ENCODE measurements around the gene GGTLC2. TPM values are rescaled to one million over a fixed set of nuclear protein-coding genes. Genes with fewer than 3 reads are reported as not detected.
"Not testable (repeated sequence)": the region's sequence is repeated elsewhere in the genome, so short reads cannot be mapped to it uniquely, and the experiment has no call there.

The GGTLC2 gene
- total and polyA plus RNA-seq, 2 experiments from 2014 or later: 0.37 TPM; not detected in 1

DNA sequence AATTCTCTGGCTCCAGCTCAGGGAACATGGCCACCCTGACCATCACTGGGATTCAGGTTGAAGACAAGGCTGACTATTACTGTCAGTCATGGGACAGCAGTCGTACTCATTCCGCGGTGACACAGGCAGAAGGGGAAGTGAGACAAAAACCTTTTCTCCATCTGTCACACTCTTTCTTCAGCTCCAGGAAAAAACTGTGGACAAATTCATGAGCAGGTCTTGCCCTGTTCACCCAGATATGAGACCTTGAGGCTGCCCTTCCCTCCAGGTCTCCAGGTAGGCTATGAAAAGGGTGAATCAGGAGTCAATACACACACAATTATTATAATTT, 39.4 kb upstream of the GGTLC2 start:
- no peak overlapping the region for H3K4me3 ChIP-seq
- TF ChIP-seq EZH2 (IDR thresholded peaks at IDR 0.05; ENCODE audit: borderline replicate concordance): no peak
- TF ChIP-seq, protein P1, sequence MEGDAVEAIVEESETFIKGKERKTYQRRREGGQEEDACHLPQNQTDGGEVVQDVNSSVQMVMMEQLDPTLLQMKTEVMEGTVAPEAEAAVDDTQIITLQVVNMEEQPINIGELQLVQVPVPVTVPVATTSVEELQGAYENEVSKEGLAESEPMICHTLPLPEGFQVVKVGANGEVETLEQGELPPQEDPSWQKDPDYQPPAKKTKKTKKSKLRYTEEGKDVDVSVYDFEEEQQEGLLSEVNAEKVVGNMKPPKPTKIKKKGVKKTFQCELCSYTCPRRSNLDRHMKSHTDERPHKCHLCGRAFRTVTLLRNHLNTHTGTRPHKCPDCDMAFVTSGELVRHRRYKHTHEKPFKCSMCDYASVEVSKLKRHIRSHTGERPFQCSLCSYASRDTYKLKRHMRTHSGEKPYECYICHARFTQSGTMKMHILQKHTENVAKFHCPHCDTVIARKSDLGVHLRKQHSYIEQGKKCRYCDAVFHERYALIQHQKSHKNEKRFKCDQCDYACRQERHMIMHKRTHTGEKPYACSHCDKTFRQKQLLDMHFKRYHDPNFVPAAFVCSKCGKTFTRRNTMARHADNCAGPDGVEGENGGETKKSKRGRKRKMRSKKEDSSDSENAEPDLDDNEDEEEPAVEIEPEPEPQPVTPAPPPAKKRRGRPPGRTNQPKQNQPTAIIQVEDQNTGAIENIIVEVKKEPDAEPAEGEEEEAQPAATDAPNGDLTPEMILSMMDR (IDR thresholded peaks at IDR 0.05; ENCODE audit: poor library complexity): no peak
- no peak for TF ChIP-seq EZH2phosphoT487 (IDR thresholded peaks at IDR 0.05; ENCODE audit: low read depth, severe bottlenecking, unreplicated experiment)
- no peaks in the 10 kb centered on the region for H3K9me2 ChIP-seq (replicated peaks; ENCODE audit: insufficient read depth)
- H2AFZ ChIP-seq: no peak overlapping the region
- no peaks in the 10 kb centered on the region for H3K27me3 ChIP-seq
- no peaks in the 10 kb centered on the region for H3K79me2 ChIP-seq
- H3K9me3 ChIP-seq (ENCODE audit: low read depth): no peaks in the 10 kb centered on the region
- no peaks in the 10 kb centered on the region for H4K20me1 ChIP-seq (ENCODE audit: insufficient read depth, poor library complexity, severe bottlenecking)
- no peaks in the 10 kb centered on the region for H3K4me1 ChIP-seq (ENCODE audit: insufficient read depth)
- no peak overlapping the region for H3K4me2 ChIP-seq
- DNase-seq (ENCODE audit: low spot score): no peak
- no peak overlapping the region for H3K27ac ChIP-seq
- H3K36me3 ChIP-seq (replicated peaks; ENCODE audit: insufficient read depth, low read depth): no peaks in the 10 kb centered on the region
- 92% methylated on average over 3 of the region's 3 CpGs for WGBS (ENCODE audit: low lambda C conversion rate, missing lambda C conversion rate)

DNA sequence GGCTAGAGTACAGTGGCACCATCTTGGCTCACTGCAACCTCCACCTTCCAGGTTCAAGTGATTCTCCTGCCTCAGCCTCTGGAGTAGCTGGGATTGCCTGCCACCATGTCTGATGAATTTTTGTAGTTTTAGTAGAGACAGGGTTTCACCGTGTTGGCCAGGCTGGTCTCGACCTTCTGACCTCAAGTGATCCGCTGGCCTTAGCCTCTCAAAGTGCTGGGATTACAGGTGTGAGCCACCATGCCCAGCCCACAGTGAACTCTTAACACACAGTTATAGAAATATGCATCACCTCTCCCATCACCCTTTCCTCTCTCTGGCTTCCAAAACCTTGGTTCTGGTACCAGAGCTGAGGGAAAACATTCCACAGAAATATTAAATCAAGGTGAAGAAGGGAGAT, 36.4 kb upstream of the GGTLC2 start:
- not testable (repeated sequence) for H3K4me1 ChIP-seq (ENCODE audit: insufficient read depth); H3K36me3 ChIP-seq (replicated peaks; ENCODE audit: insufficient read depth, low read depth); H3K27ac ChIP-seq; DNase-seq (ENCODE audit: low spot score); H3K79me2 ChIP-seq; H3K9me3 ChIP-seq (ENCODE audit: low read depth); H3K9me2 ChIP-seq (replicated peaks; ENCODE audit: insufficient read depth); H3K4me2 ChIP-seq; H2AFZ ChIP-seq; H4K20me1 ChIP-seq (ENCODE audit: insufficient read depth, poor library complexity, severe bottlenecking); H3K4me3 ChIP-seq; H3K27me3 ChIP-seq
- WGBS (ENCODE audit: low lambda C conversion rate, missing lambda C conversion rate): 84% methylated on average over 3 of the region's 3 CpGs

DNA sequence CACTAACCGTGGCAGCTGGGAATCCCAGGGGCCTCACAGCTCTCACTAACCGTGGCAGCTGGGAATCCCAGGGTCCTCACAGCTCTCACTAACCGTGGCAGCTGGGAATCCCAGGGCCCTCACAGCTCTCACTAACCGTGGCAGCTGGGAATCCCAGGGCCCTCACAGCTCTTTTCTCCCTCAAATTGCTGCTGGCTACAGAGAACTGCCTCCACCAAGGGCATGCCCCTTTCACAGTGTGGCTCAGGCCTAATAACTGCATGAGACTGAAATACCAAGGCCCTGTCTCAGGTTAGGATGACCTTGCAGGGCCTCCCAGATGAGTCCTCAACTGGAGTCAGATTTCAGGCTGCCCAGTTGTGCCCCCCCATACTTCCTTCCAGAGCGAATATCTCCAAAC, 35.1 kb upstream of the GGTLC2 start:
- no peaks in the 10 kb centered on the region for H3K79me2 ChIP-seq
- H4K20me1 ChIP-seq (ENCODE audit: insufficient read depth, poor library complexity, severe bottlenecking): no peaks in the 10 kb centered on the region
- peaks cover 7% of the 10 kb centered on the region for H3K27me3 ChIP-seq
- no peak overlapping the region for H2AFZ ChIP-seq
- no peaks in the 10 kb centered on the region for H3K9me2 ChIP-seq (replicated peaks; ENCODE audit: insufficient read depth)
- TF ChIP-seq EZH2 (IDR thresholded peaks at IDR 0.05; ENCODE audit: borderline replicate concordance): no peak
- TF ChIP-seq EZH2phosphoT487 (IDR thresholded peaks at IDR 0.05; ENCODE audit: low read depth, severe bottlenecking, unreplicated experiment): no peak
- TF ChIP-seq, protein P1 (IDR thresholded peaks at IDR 0.05; ENCODE audit: poor library complexity): no peak
- no peak overlapping the region for H3K4me3 ChIP-seq
- no peaks in the 10 kb centered on the region for H3K9me3 ChIP-seq (ENCODE audit: low read depth)
- H3K4me1 ChIP-seq (ENCODE audit: insufficient read depth): no peaks in the 10 kb centered on the region
- WGBS (ENCODE audit: low lambda C conversion rate, missing lambda C conversion rate): 58% methylated on average over 5 of the region's 5 CpGs
- DNase-seq (ENCODE audit: low spot score): no peak
- no peak overlapping the region for H3K27ac ChIP-seq
- H3K4me2 ChIP-seq: no peak overlapping the region
- no peaks in the 10 kb centered on the region for H3K36me3 ChIP-seq (replicated peaks; ENCODE audit: insufficient read depth, low read depth)

DNA sequence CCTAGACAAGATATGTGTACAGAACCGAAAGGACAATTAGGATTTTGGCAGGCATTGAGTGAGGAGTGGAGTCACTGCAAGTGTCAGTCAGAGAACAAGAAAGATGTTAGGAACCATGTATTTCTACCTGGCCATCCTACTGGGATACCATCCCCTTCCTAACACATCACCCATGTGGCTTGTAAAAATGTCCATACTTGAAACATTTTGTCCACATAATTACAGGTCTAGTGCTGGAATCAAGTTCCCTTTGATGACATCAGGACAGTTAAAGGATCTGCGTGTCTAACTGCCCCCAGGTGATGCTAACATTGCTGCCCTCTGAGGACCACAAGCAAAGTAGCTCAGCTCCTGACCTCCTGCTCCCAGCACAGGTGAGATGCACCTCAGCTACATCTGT, 31.9 kb upstream of the GGTLC2 start:
- H3K79me2 ChIP-seq: no peaks in the 10 kb centered on the region
- H3K4me2 ChIP-seq: no peak overlapping the region
- 75% methylated on average over 2 of the region's 2 CpGs for WGBS (ENCODE audit: low lambda C conversion rate, missing lambda C conversion rate)
- TF ChIP-seq, protein P1 (IDR thresholded peaks at IDR 0.05; ENCODE audit: poor library complexity): no peak
- TF ChIP-seq EZH2 (IDR thresholded peaks at IDR 0.05; ENCODE audit: borderline replicate concordance): no peak
- TF ChIP-seq EZH2phosphoT487 (IDR thresholded peaks at IDR 0.05; ENCODE audit: low read depth, severe bottlenecking, unreplicated experiment): no peak
- peaks cover 12% of the 10 kb centered on the region for H3K27me3 ChIP-seq
- H3K27ac ChIP-seq: no peak overlapping the region
- no peaks in the 10 kb centered on the region for H3K36me3 ChIP-seq (replicated peaks; ENCODE audit: insufficient read depth, low read depth)
- peaks cover 7% of the 10 kb centered on the region for H3K4me1 ChIP-seq (ENCODE audit: insufficient read depth)
- H2AFZ ChIP-seq: no peak overlapping the region
- no peaks in the 10 kb centered on the region for H3K9me3 ChIP-seq (ENCODE audit: low read depth)
- H3K9me2 ChIP-seq (replicated peaks; ENCODE audit: insufficient read depth): no peaks in the 10 kb centered on the region
- H3K4me3 ChIP-seq: no peak overlapping the region
- no peaks in the 10 kb centered on the region for H4K20me1 ChIP-seq (ENCODE audit: insufficient read depth, poor library complexity, severe bottlenecking)
- no peak for DNase-seq (ENCODE audit: low spot score)
